Measurements from ENCODE around the gene TMEM259. TPM values are rescaled to one million over a fixed set of nuclear protein-coding genes. Genes with fewer than 3 reads are reported as not detected.

TMEM259 gene
- total RNA-seq, 2 donors from 2014 or later, result 101 to 120 TPM

DNA sequence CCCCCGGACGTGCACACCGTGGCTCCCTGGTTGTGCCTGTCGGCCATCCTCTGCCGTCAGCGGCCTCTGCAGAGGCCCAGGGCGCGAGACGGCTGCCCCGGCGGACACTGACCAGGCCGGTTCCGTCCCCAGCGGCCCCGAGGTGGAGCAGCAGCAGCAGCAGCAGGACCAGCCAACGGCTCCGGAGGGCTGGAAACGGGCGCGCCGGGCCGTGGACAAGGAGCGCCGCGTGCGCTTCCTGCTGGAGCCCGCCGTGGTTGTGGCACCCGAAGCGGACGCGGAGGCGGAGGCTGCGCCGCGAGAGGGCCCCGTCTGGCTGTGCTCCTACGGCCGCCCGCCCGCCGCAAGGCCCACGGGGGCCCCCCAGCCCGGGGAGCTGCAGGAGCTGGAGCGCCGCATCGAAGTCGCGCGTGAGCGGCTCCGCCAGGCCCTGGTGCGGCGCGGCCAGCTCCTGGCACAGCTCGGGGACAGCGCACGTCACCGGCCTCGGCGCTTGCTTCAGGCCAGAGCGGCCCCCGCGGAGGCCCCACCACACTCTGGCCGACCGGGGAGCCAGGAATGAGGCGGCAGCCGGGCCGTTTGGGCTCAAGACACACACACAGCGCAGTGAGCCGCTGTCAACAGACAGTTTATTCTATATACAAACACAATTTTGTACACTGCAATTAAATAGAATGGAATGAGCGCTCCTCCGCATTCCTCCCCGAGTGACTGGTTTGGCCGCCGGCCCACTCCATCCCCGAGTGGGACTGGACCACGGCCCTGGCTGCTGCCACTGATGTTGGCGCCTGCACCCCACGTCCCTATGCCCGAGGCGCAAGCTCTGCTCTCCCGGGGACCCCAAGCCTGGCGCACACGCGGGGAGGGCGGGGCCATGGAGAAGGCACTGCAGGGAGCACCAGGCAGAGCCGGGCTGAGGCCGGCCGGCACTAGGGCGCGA lies 11.6 kb downstream of the TMEM259 start:
- Mint-ChIP-seq H3K27me3 (no peaks in the 10 kb centered on the region), H3K4me3 (no peak overlapping the region), H3K4me1 (no peaks in the 10 kb centered on the region), H3K27ac (no peak overlapping the region), H3K36me3 (ENCODE audit: low read depth) (no peaks in the 10 kb centered on the region), H3K9me3 (no peaks in the 10 kb centered on the region)
- no peak for ATAC-seq (replicated peaks)

DNA sequence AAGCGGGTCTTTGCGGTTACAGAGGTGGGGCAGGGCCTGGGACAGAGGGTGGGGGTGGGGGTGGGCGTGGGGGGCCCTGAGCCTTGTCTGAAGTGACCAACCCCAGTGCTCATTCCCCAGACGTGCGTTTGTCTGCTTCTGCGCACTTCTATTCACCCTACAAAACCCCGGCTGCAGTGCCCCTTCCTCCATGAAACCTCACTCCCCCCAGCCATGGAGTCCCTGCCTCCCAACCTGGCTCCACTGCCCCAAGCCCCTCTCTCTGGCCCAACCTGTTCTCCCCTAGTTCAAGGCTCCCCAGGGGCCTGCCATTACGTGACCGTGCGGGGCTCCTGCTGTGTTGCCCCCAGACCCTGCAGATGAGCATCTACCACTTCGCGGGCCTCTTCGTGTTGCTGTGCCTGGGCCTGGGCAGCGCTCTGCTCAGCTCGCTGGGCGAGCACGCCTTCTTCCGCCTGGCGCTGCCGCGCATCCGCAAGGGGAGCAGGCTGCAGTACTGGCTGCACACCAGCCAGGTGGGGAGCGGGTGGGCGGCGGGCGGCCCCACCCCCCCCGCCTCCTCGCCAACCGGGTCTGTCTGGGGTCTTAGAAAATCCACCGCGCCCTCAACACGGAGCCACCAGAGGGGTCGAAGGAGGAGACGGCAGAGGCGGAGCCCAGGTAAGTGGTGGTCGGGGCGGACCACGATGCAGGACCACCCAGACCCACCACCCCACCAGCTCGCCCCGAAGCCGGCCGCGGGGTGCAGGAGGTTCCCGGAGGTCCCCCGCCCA lies 12.5 kb downstream of the TMEM259 start:
- Mint-ChIP-seq H3K4me1 (no peaks in the 10 kb centered on the region), H3K4me3 (no peak overlapping the region), H3K27me3 (no peaks in the 10 kb centered on the region), H3K27ac (no peak overlapping the region), H3K36me3 (ENCODE audit: low read depth) (no peaks in the 10 kb centered on the region), H3K9me3 (no peaks in the 10 kb centered on the region)
- no peak for ATAC-seq (replicated peaks)

DNA sequence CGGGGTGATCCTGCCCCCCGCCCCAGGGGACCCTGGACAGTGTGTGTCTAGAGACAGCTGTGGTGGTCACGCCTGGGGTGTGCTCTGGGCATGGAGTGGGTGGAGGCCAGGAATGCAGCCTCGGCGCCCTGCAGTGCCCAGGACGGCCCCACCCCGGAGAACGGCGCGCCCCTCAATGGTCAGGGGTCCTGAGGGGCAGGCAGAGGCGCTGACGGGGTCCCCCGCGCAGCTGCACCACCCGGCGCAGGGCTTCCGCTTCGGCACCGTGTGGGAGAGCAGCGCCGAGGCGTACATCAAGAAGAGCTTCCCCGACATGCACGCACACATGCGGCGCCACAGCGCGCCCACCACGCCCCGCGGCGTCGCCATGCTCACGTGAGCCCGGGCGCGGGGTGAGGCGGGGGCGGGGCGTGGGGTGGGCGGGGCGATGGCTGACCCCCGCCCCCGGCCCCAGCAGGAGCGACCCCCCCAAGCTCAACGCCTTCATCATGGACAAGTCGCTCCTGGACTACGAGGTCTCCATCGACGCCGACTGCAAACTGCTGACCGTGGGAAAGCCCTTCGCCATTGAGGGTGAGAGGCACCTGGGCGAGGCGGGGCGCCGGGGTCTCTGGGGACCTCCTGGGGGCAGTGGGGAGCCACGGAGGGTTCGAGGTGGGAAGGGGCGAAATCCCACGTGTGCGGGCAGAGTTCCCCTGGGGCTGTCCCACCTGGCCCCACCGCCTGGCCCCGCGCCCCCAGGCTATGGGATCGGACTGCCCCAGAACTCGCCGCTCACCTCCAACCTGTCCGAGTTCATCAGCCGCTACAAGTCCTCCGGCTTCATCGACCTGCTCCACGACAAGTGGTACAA lies 13.3 kb downstream of the TMEM259 start:
- Mint-ChIP-seq H3K36me3 (ENCODE audit: low read depth) (no peaks in the 10 kb centered on the region), H3K27ac (no peak overlapping the region), H3K9me3 (no peaks in the 10 kb centered on the region), H3K4me1 (peaks cover 2% of the 10 kb centered on the region), H3K27me3 (peaks cover 2% of the 10 kb centered on the region), H3K4me3 (no peak overlapping the region)
- no peak for ATAC-seq (replicated peaks)

DNA sequence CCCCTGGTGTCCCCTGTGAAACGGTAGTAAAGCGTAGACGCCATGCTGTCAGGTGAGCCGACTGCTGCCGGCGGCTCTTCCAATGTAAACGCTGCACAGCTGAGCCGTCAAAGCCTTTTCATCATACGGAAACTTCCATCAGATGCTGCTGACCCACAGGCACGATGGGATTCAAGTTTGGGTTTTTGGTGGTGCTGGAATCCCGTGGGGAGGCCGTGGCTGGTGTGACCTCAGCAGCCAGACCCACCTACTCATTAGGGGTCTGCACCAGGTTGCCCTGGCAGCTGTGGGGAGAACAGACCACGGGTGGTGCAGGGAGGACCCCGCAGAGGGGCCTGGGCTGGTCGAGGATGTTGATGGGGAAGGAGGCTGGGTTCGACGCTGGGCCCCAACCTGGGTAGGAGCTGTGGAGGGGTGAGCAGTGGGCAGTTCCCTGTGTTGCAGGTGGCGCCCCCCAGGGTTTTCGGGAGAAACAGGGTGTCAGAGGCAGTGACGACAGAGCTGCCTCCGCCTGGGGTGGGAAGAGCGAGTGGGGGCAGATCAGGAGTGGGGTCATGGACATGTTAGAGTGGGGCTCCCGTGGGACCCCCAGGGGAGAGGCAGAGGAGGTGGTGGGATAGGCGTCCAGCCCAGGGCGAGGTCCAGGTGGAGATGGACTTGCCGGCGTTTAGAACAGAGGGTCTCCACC lies 14.1 kb downstream of the TMEM259 start:
- H3K9me3 Mint-ChIP-seq, result no peaks in the 10 kb centered on the region
- H3K4me3 Mint-ChIP-seq, result no peak overlapping the region
- peaks cover 5% of the 10 kb centered on the region for H3K27me3 Mint-ChIP-seq
- H3K36me3 Mint-ChIP-seq (ENCODE audit: low read depth), result no peaks in the 10 kb centered on the region
- H3K27ac Mint-ChIP-seq, result no peak overlapping the region
- ATAC-seq (replicated peaks), result no peak
- peaks cover 5% of the 10 kb centered on the region for H3K4me1 Mint-ChIP-seq

DNA sequence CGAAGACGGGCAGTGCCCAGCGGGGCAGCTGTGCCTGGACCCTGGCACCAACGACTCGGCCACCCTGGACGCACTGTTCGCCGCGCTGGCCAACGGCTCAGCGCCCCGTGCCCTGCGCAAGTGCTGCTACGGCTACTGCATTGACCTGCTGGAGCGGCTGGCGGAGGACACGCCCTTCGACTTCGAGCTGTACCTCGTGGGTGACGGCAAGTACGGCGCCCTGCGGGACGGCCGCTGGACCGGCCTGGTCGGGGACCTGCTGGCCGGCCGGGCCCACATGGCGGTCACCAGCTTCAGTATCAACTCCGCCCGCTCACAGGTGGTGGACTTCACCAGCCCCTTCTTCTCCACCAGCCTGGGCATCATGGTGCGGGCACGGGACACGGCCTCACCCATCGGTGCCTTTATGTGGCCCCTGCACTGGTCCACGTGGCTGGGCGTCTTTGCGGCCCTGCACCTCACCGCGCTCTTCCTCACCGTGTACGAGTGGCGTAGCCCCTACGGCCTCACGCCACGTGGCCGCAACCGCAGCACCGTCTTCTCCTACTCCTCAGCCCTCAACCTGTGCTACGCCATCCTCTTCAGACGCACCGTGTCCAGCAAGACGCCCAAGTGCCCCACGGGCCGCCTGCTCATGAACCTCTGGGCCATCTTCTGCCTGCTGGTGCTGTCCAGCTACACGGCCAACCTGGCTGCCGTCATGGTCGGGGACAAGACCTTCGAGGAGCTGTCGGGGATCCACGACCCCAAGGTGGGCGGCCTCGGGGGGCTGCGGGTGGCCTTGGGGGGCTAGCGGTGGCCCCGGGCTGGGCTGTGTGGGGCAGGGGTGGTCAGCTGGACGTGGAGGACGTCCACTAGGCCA lies 15.9 kb downstream of the TMEM259 start:
- Mint-ChIP-seq H3K9me3 (no peaks in the 10 kb centered on the region), H3K4me1 (peaks cover 5% of the 10 kb centered on the region), H3K27ac (no peak overlapping the region), H3K4me3 (no peak overlapping the region), H3K27me3 (peaks cover 8% of the 10 kb centered on the region), H3K36me3 (ENCODE audit: low read depth) (no peaks in the 10 kb centered on the region)
- ATAC-seq (replicated peaks), result no peak

DNA sequence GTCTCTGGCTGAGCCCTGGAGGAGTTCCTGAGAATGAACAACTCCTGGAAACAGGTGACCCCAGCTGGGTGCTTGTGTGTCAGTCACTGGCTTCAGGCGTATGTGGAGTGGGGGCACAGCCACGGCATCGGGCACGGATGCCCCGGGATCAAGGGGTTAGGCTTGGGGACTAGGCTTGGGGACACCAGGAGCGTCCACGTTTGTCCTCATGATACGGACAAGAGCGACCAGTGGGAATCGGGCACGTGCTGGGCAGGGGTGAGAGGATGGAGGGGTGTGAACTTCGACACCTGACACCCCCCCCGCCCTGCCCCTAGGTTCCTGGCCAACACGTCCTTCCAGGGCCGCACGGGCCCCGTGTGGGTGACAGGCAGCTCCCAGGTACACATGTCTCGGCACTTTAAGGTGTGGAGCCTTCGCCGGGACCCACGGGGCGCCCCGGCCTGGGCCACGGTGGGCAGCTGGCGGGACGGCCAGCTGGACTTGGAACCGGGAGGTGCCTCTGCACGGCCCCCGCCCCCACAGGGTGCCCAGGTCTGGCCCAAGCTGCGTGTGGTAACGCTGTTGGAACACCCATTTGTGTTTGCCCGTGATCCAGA lies 16.6 kb downstream of the TMEM259 start:
- ATAC-seq (replicated peaks), result no peak
- Mint-ChIP-seq H3K4me1 (peaks cover 5% of the 10 kb centered on the region), H3K27ac (no peak overlapping the region), H3K36me3 (ENCODE audit: low read depth) (peaks cover under 1% of the 10 kb centered on the region), H3K4me3 (no peak overlapping the region), H3K27me3 (peaks cover 10% of the 10 kb centered on the region), H3K9me3 (no peaks in the 10 kb centered on the region)

DNA sequence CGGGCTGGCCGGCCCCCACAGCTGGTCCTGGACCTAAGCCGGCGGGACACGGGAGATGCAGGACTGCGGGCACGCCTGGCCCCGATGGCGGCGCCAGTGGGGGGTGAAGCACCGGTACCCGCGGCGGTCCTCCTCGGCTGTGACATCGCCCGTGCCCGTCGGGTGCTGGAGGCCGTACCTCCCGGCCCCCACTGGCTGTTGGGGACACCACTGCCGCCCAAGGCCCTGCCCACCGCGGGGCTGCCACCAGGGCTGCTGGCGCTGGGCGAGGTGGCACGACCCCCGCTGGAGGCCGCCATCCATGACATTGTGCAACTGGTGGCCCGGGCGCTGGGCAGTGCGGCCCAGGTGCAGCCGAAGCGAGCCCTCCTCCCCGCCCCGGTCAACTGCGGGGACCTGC lies 17.6 kb downstream of the TMEM259 start:
- Mint-ChIP-seq H3K4me1 (peaks cover 5% of the 10 kb centered on the region), H3K9me3 (no peaks in the 10 kb centered on the region), H3K27ac (no peak overlapping the region), H3K36me3 (ENCODE audit: low read depth) (peaks cover 6% of the 10 kb centered on the region), H3K27me3 (peaks cover 17% of the 10 kb centered on the region), H3K4me3 (no peak overlapping the region)
- ATAC-seq (replicated peaks), result no peak

DNA sequence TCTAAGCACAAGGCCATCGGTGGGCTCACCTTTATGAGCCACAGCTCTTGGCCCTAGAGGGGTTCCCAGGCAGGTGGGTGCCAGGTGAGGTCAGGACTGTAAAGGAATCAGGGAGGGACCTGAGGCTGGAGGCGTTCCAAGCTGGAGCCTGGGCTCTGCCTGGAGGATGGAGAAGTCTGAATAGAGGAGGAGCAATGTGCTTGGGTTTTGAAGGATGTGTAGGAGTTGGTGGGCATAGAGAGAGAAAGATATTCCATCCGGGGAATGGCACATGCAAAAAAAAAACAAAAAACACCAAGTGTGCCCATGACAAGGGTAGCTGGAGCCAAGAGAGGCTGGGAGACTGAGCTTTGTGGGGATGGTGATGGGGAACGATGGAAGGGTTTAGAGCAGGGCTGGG lies 18.3 kb downstream of the TMEM259 start:
- no peak for ATAC-seq (replicated peaks)
- H3K27ac Mint-ChIP-seq, result no peak overlapping the region

DNA sequence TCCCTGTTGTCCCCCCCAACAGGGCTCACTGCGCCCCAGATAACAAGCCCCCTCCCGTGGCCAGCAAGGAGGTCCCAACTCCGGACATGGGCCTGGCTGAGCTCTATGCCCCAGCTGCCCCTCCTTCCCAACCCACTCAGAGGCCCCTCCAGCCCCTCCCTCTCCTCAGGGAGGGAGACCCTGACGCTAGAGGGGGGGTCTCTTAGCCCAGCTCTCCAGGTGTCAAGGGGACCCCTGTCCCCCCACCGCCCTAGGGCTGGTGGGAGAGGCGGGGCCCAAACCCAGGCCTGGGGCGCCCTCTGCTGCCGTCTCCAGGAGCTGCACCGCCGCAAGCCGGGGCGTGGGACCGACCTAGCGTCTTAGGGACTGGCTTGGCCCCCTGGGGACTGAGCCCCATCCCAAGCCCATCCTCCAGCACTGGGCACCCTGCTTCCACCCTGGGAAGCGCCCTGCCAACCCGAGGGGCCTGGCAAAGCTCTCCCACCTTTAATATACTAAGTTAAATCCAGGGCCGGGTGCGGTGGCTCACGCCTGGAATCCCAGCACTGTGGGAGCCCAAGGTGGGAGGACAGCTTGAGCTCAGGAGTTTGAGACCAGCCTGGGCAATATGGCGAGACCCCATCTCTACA lies 19.3 kb downstream of the TMEM259 start:
- Mint-ChIP-seq H3K36me3 (ENCODE audit: low read depth) (peaks cover 6% of the 10 kb centered on the region), H3K4me3 (no peak overlapping the region), H3K9me3 (no peaks in the 10 kb centered on the region), H3K27me3 (peaks cover 17% of the 10 kb centered on the region), H3K27ac (no peak overlapping the region), H3K4me1 (peaks cover 5% of the 10 kb centered on the region)
- ATAC-seq (replicated peaks), result peak; percentile 75

More for the DNA sequence above, 18.3 kb downstream of the TMEM259 start:
- peaks cover 5% of the 10 kb centered on the region for H3K4me1 Mint-ChIP-seq
- H3K4me3 Mint-ChIP-seq, result no peak overlapping the region
- peaks cover 6% of the 10 kb centered on the region for H3K36me3 Mint-ChIP-seq (ENCODE audit: low read depth)
- H3K9me3 Mint-ChIP-seq, result no peaks in the 10 kb centered on the region
- H3K27me3 Mint-ChIP-seq, result peaks cover 17% of the 10 kb centered on the region

DNA sequence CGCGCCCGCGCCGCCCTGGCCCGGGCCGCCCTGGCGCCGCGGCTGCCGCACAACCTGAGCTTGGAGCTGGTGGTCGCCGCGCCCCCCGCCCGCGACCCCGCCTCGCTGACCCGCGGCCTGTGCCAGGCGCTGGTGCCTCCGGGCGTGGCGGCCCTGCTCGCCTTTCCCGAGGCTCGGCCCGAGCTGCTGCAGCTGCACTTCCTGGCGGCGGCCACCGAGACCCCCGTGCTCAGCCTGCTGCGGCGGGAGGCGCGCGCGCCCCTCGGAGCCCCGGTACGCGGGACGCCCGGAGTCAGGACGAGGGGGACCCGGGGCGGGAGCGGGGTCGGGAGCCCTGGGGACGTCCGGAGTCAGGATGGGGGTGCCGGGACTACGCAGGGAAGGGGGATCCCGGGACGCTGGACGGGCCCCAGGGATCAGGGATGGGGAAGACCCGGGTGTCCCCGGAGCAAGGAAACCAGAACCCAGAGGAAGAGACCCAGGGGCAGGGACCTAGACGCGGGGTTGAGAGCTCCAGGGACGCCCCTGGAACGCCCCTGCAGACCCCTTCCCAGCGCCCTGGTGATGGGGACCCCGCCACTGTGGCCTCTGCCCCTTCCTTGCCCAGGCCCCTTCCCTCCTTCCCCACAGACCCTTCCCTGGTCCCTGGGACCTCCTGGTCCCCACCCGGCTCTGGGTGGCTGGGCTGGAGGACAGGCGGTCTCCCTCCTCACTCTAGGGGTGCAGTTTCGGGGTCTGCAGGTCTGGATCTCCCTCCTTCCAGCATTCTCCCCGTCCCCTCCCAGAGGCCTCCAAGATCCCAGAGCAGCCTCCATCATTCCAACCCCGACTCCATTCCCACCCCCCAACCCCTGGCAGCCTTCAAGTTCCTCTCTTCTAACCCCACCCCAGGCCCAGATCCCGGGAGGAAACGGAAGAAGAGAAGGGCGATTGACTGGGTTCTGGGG lies 20.1 kb downstream of the TMEM259 start:
- H3K4me1 Mint-ChIP-seq, result peaks cover 5% of the 10 kb centered on the region
- H3K27me3 Mint-ChIP-seq, result peaks cover 17% of the 10 kb centered on the region
- H3K4me3 Mint-ChIP-seq, result no peak overlapping the region
- H3K27ac Mint-ChIP-seq, result no peak overlapping the region
- ATAC-seq (replicated peaks), result no peak
- H3K36me3 Mint-ChIP-seq (ENCODE audit: low read depth), result peaks cover 6% of the 10 kb centered on the region
- H3K9me3 Mint-ChIP-seq, result no peaks in the 10 kb centered on the region

DNA sequence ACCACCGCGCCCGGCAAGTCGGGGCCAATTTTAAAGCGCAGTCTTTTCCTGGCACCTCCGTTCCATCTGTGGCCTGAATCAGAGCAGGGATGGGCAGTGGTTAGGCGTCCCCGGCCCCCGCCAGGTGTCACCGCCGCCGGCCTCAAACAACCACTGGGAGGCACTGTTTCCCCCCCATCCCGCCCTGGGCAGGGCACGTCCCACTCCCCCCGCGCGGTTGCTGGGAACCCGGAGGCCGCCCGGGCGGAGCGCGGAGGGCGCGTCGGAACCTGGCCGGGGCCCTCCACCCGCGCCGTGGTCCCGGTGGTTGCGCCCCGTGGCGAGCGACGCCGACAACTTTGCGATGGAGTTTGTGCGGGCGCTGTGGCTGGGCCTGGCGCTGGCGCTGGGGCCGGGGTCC lies 20.8 kb downstream of the TMEM259 start, which contains the start of gene GRIN3B:
TSS of gene GRIN3B (plus strand) at position 325 of the 400 bp plus-strand sequence. CDS start at position 344, 19 bp downstream.
- H3K4me1 Mint-ChIP-seq, result peaks cover 5% of the 10 kb centered on the region
- H3K9me3 Mint-ChIP-seq, result no peaks in the 10 kb centered on the region
- H3K27me3 Mint-ChIP-seq, result peaks cover 17% of the 10 kb centered on the region
- no peak within 1 kb of the TSS for H3K27ac Mint-ChIP-seq
- H3K4me3 Mint-ChIP-seq, result peak within 1 kb of the TSS; percentile 19
- H3K36me3 Mint-ChIP-seq (ENCODE audit: low read depth), result peaks cover 6% of the 10 kb centered on the region
- ATAC-seq (replicated peaks), result peak; percentile 67

DNA sequence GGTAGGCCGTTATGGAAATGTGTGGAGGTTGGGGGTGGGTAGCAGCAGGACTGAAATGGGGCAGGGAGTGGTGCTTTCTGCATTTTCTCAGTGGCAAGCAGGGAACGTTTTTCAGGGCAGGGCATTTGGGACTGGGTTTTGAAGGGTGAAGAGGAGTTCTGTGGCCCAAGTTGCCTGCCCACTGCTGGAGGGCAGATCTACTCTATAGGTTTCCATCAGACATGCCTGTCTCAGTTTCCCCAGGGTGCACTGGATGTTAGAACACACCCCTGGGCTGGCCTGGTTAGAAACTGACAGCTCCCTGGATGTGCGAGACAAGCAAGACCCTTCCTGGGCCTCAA lies 21.6 kb downstream of the TMEM259 start:
- peak overlapping the region; percentile 19 for H3K4me3 Mint-ChIP-seq
- H3K27ac Mint-ChIP-seq, result no peak overlapping the region
- peaks cover 6% of the 10 kb centered on the region for H3K36me3 Mint-ChIP-seq (ENCODE audit: low read depth)
- no peaks in the 10 kb centered on the region for H3K9me3 Mint-ChIP-seq
- no peak for ATAC-seq (replicated peaks)
- H3K27me3 Mint-ChIP-seq, result peaks cover 17% of the 10 kb centered on the region
- H3K4me1 Mint-ChIP-seq, result peaks cover 5% of the 10 kb centered on the region
